HuH-7.5 (cell line): Measurements from ENCODE around the gene TENT4A.

Source experiments
- DNase-seq: peaks from one replicate; pipeline ENCODE4 v3.0.0; 2011; ENCODE audit warnings: low spot score

The TENT4A gene

DNA sequence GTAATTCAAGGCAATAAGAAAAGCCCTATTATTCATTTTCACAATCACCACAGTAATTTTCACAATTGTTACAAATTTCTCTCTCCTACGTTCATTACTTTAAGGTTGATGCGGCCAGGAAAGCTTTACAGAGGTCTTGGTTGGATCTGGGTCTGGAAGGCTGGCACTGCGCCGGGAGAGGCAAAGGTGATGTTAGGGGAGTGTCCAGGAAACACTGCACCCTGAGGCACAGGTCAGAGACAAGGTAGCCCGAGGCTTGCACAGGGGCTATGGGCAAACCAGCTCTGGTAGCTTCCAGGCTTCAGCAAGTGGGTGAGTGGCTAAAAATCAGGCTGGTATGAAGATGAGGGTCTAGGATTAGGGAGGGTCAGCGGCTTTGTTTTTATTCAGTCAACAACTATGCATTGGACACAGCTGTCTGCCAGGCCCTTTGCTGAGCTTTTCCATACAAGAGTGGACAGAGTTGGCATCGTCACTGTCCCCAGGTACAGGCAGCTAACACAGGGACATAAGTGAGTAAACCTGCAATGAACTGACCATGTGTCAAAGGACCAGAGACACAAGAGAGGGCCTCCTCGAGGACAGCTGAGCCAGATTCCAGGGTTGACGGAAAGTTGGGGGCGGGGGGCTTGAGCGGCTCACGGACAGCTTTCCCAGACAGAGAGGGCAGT is 12.4 kb upstream of the TENT4A start:
- no peak for DNase-seq

DNA sequence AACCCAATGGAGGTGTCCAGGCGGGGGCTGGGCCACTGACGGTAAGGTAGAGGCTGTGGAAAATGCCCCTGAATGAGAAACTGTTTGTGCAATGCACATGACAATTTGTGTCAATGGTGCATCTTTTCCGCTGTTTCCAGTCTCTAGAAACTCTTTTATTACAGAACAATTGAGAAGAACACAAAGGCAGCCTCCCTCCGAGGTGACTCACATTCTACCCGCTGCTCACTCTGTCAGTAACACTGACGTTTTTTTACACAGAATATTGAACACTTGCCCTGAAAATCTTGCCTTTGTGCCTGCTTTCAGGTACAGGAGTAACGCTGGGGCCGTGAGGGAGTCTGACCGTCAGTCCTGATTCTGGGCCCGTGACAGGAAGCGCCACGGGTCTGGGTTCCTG is 11.7 kb upstream of the TENT4A start:
- DNase-seq = no peak

DNA sequence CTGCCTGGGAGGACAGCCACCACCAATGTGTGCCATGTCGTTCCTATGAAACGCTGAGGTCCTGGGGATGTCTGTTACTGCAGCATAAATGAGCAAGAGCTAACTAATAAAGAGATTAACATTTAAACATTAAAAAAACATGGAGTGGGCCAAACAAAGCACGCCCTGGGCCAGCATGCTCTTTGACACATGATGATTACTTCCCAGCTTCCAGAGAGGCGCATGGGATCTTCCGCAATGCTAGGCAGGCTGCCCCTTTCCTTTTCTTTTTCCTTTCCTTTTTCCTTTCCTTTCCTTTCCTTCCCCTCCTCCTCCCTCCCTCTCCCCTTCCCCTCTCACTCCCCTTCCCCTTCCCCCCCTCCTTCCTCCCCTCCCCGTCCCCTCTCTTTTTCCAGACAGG is 10.6 kb upstream of the TENT4A start:
- no peak for DNase-seq

DNA sequence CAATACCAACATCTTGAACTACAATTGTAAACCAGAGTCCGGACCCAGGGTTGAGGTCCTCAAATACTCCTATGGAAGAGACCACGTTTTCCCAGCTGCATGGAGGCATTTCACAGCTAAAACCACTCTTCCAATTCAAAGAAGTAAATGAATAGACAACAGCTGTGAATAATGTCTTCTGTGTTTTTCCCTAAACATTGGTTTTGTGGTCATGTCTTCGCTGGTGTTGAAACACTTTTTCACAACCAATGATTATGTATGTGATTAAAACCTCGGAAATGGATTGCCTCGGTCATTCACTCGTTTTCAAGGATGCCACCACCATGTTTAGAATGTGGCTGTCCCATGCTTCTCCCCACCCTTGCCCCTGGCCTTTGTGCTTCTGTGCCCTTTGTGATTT is 9.4 kb upstream of the TENT4A start:
- no peak for DNase-seq

DNA sequence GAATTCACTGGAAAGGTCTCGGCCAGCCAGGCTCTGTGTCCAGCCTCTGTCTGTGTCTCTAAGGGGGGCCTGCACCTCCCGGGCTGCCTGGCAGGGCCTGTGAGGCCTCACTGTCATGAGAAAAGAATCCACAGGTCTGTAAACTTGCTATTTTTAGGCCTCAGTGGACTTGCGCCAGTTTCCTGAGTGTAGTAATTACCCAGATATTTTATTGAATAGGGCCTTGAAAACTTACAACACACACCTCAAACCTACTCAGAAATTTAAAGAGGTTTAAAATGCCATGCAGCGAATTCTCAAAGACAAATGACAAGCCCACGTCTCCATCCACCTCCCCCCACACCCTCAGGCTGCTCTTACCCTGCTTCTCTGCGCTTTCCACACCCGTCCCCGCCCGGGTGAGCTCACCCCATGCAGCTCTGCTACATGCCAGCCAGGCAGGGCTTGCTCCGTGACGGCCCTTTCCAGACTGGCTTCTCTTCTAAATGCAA is 8.8 kb upstream of the TENT4A start:
- DNase-seq = no peak

DNA sequence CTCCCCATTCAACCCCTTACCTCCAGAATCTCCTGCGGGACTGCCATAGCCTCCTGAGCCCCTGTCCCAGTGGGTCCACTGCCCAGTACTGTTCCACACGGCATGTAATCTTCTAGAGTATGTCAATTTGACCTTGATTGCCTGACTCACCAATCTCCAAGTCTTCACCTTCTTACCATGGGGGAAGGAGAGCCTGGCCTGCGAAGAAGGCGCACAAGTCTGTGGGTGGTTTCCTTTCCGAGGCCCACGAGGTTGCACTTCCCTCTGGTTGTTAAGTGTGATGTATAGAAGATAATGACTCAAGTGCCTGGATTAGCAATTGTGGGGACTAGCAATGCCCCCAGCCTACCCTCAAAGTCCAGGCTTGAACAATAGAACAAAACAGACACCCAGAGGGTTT is 8.1 kb upstream of the TENT4A start:
- DNase-seq = no peak

DNA sequence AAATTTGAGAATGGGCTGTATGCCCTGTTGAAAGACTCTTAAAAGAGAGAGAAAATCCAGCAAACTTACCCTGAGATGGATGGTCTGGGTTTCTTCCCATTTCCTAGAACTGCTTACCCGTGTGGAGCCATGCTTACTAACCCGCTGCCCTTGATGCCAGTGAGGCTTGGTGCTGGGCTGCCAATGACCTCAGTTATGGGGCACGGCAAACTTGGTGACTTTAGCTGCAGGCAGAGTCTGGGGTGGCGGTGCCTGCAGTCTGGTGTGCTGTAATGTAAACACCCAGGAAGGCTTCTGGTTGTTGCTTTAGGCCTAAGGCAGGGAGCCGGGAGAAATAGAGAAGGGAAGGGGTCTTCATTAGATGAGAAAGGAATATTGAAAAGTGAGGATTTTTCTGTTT is 7.3 kb upstream of the TENT4A start:
- no peak for DNase-seq

DNA sequence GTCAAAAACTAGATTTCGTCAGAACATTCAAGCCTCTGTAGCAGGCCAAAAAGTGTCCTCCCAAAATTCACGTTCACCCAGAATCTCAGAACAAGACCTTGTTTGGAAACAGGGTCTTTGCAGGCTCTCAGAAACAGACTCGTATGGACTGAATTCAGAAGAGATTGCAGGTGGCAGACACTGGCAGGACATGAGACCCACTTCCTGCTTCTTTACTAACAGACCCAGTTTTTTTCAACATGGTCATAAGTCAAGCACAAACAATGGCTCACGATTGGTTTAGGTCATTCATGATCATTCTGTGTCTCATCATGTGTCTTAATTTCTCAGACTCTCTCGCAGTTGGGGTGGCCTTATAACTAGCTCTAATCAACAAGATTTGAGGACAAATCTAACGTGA is 5.4 kb upstream of the TENT4A start:
- DNase-seq = no peak

DNA sequence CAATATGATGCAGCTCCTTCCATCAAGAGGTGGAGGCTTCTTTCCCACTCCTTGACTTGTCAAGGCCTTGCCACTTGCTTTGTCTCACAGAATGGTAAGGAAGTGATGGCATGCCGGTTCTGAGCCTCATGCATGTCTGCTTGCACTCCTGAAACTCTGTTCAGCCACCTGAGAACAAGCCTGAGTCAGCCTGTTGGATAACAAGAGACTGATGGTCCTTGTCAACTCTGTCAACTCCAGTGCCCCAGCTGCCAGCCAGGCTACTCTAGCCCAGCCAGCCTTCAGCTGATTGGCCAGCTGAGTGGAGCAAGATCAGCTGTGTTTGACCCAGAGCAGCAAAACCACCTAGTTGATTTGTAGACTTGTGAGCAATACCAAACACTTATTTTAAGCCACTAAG is 4.4 kb upstream of the TENT4A start:
- no peak for DNase-seq

DNA sequence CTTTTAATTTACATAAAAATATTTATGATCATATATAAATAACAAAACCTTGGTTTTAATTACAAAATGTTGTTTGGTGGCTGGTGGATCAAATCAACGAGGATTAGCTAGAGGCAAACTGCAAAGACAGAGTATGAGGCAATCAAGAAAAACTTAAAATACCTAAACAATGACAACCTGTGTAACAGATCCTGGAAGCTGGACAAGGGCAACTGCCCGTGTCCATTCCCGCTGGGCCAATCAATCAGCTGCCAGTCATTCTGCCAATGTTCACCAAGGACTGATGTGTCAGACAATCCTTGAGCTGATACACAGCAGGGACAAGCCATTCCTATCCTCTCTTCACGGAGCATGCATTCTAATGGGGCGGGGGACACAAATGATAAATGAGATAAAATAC is 3.2 kb upstream of the TENT4A start:
- DNase-seq = no peak

DNA sequence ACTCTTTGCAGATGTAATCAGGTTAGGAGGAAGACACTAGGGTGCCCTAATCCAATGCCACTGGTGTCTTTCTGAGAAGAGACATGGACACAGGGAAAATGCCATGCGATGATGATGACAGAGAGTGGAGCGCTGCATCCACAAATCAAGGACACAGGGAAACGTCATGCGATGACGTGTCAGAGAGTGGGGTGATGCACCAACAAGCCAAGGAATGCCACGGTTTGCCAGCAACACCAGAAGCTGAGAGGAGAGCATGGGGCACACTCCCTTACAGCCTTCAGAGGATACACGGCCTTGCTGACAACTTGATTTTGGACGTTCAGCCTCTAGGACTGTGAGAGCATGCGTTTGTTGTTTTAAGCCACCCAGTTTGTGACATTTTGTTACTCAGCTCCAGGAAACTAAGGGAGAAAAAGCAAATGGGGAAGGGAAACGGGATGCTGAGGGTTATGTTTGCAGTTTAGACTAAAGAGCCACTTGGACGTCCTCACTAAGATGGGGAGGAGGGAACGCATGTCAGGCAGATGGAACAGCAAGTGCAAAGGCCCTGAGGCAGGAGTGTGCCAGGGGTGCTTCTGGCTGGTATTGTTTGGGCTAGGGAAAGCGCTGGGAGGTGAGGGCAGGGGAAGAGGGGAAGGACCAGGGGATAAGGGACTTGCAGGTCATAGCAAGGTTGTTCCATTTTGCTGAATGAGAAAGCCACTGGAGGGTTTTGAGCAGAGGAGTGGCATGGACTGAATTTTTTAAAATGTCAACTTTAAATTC is 2.5 kb upstream of the TENT4A start:
- DNase-seq = no peak

DNA sequence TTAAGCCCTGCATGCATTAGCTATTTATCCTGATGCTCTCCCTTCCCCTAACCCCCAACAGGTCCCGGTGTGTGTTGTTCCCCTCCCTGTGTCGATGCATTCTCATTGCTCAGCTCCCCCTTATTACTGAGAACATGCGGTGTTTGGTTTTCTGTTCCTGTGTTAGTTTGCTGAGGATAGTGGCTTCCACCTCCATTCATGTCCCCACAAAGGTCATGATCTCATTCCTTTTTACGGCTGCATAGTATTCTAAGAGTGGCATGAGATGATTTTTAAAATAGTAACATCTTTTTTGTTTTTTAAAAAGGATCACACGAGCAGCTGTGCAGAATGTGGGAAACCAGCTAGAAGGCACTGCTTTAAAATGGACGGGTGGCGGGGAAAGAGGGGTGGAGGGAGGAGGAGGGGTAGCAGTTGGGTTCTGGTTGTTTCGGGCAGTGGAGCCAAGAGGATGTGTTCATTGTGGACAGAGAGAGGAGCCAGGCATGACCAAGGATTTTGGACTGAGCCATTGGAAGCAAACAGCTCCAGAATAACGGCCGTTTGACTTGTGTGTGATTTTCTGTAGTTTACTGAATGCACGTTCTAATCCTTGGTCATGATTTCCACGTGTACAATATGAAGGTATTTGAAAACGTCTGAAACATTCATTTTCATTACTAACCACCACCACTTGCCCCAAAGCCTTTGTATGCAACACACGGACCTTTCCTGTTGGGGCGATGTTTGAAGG is 1.7 kb upstream of the TENT4A start:
- no peak for DNase-seq

DNA sequence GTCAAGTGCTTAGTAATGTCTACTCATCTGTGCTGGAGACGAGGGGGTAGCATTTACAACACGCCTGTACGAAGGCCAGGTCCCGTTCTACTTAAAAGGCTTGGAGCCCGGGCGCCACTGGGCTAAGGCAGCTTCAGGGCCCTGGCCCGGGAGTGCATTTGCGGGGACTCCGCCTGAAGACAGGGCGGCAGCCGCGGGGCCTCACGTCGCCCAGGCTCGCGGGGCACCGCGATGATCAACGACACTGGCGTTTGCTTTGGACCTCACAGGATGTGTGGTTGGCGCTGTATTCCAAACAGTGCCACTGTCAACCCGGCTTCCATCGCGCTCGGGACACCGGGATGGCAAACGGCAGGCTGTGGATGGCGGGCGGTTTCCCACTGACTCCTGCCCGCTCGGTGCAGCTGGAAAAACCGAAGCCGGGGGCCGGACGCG is 1.1 kb upstream of the TENT4A start:
- DNase-seq = no peak

DNA sequence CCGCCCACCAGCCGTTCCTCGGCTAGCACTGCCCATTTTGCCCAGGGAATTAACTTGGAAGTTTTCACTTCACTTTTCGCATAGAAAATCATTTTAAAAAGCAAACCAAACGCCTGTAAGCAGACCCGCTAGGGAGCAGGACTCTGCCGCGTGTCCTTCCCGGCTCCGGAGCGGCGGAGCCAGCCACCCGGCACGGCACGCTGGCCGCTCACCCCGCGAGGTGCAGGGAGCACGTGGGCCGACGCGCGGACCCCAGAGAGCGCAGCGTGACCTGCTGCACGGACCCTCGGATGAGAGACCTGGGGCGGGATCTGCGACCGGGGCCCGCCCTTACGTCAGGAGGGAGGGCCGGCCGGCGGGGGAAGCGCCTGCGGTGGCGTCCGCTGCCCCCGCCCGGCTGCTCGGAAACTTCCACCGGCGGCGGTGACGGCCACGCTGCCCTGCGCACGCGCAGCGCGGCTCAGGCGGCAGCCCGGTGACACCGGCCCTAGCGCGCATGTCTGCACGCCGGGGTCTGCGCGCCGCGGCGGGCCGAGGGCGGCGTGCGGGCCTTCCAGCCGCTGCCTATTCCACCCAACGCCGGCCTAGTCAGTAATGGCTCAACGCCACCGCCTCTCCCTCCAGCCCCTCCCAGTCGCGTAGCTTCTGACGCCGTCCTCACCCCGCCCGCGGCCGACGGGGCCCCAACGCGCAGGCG is 507 bp upstream of the TENT4A start:
- DNase-seq = no peak

DNA sequence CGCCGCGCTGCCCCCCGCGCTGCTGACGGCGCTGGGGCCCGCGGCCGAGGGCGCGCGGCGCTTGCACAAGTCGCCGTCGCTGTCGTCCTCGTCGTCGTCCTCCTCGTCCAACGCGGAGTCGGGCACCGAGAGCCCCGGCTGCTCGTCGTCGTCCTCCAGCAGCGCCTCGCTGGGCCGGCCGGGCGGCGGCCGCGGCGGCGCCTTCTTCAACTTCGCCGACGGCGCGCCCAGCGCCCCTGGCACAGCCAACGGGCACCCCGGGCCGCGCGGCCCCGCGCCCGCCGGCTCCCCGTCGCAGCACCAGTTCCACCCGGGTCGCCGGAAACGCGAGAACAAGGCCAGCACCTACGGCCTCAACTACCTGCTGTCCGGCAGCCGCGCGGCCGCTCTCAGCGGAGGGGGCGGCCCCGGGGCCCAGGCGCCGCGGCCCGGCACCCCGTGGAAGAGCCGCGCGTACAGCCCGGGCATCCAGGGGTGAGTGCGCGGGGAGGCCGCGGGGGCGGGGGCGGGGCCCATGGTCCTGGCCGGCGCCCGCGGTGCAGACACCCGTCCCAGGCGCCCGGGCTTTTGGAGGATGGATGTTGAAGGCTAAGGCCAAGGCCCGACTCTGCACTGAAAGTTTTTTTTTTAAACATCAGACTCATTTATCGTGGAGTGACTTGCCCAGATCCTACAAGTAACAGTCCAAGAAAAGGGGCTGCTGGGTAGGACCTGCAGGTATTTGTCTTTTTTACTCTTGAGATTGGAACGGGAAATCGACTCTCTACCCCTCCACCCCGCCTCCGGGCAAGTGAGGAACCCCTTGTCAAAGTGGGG is 1.2 kb downstream of the TENT4A start:
- peak; percentile 27 for DNase-seq

DNA sequence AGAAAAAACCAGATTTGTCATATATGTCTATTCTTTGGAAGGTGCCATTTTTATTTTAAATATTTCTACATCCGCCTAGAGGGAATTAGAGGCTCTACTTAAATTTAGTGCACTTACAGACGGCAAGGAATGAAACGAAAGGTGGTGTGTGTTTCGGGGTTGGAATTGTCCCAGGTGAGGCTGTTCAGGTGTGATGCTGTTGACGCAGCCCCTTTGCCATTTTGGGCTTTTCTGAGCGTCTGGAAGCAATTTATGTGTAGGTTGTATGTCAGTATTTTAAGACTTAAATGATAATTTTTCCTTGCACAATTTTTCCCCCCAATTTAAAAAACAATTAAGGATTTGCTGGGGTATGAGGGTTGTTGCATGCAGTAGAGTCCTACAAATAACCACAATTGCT is 2.0 kb downstream of the TENT4A start:
- DNase-seq = no peak

DNA sequence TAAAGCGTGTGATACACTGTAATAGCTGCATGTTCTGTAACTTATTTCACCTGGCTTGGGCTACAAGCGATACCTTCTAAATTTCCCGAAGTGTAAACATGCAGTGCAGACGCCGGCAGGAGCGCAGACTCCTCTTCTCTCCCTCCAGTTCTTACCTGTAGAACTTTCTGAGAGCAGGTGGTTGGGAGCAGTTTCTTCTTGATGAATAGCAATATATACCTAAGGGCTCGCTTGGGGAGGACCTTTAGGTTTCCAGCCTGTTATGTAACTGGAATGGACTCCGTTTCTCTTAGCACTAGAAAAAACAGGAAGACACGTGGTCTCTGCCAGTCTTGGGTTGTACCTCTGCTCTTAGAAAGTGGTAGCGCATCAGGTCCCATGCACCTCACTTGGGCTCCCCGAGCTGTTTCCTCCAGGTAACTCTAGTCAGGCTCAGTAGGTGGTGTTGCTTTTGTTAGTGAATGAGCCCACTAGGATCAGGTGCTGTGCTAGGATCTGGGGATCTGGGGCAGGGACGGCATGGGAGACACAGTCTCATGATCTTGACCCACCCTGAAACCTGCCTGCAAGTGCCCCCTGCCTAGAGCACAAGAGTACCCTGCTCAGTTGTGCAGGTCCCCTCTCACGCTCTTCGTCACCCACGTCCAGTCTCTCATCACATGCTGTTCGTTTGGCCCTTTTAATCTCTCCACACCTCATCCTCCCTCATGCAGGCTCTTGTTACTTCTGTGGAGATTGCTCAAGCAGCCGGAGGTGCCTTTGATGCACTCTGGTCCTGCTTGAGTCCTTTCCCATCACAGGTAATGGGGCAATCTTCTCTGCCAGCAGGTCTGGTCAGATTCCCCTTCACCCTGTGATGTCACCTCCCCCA is 2.8 kb downstream of the TENT4A start:
- DNase-seq = no peak

DNA sequence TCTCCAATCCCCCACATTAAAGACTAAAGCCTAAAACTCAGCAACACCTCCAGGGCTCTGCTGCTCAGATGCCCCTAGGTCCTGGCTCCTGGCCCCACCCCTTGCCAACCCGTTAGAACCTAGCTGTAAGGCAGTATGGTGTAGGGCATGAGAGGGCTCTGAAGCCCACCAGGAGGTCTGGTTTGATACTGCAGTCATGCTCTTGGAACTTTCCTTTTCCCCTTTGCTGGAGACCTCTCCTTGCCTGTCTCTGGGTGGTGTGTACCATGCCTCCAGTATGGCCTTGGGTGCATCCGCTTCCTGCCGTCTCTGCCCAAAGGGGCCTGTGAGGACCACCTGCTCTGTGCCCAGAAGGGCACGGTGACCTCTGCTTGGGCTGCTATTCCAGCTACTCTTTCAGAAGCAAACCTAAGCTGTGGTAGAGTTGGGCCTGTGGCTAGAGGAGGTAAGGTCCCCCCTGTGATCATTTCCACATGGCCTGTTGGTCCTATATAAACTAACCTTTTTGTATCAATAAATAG is 3.5 kb downstream of the TENT4A start:
- DNase-seq = no peak

DNA sequence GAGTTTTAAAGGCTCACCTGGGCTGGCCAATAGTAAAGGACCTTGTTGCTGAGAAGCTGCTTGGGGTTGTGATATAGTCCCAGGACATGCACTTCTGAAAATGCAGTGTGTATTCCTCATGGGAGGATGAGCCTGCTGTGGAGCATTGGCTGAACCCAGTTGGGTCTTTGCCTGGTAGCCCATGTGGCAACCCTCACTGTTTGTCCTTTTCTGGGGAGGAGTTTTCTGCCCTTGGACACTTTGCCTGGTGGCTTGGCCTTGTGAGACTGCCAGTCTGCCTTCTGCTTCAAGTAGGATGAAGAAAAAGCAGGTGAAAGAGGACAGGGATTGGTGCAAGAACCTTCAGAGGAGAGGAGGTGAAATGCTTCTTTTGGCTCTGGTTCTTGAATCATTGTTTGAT is 4.0 kb downstream of the TENT4A start:
- DNase-seq = no peak

DNA sequence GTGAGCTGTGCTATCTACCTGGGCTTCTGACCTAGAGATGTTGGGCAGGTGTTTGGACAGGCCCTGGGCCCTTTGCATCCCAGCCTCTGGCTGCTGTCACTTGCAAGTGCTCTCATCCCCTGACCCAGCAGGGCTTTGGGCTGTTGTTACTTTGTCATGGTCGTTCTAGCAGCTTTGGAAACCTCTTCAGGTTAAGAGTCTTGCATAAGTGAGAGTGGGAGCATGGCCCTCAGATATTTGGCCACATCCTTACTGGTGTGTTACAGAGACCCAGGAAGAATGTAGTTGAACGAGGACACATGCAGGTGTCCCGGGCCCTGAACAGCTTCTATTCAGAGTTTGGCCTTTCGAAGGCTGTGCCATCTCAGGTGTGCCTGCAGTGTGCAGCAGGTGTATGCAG is 4.5 kb downstream of the TENT4A start:
- no peak for DNase-seq
